Body of pancreas (tissue), 4 donors: ENCODE data around the gene CEACAM1. TPM values are rescaled to one million over a fixed set of nuclear protein-coding genes. Genes with fewer than 3 reads are reported as not detected.

Experiments
- ATAC-seq: fragments of 150-250 bp; one replicate; pipeline ENCODE4 v1.9.1; 2016
- DNase-seq, 4 donors: peaks; one replicate each; pipeline ENCODE4 v3.0.0-alpha.2; 2019
- H3K27ac ChIP-seq, 4 donors: fragments of 200-600 bp; sonication (generic); 1 replicate in 3 of 4; 2 replicates in 1 of 4; pipeline versions ENCODE4 v1.5.1 to v1.6.1; 2016 to 2019; ENCODE audit warnings: mild to moderate bottlenecking in 1 of 4, mixed read lengths in 1 of 4, moderate library complexity in 1 of 4
- H3K27me3 ChIP-seq, 2 donors: fragments of 200-600 bp; sonication (generic); one replicate each; pipeline ENCODE4 v1.6.0; 2016; ENCODE audit warnings: mild to moderate bottlenecking in 1 of 2
- H3K36me3 ChIP-seq, 2 donors: fragments of 200-600 bp; sonication (generic); replicated peaks in 1 of 2; 2 replicates each; pipeline ENCODE4 v1.5.1; 2016; ENCODE audit warnings: low read depth in 2 of 2; ENCODE audit not compliant: insufficient read depth in 1 of 2
- H3K4me1 ChIP-seq: fragments of 200-600 bp; sonication (generic); one replicate; pipeline ENCODE4 v1.6.0; 2016
- H3K4me3 ChIP-seq, 2 donors: fragments of 200-600 bp; sonication (generic); 1 replicate in 1 of 2; 2 replicates in 1 of 2; pipeline ENCODE4 v1.5.1; 2016 to 2019
- H3K9me3 ChIP-seq, 3 donors: fragments of 200-600 bp; sonication (generic); 1 replicate in 2 of 3; 2 replicates in 1 of 3; pipeline ENCODE4 v1.5.1; 2016
- WGBS, 2 donors: methylation state at CpG; one replicate each; pipeline ENCODE4 v1.1.5; 2017; 5-methylcytosine and 5-hydroxymethylcytosine counted together
- intact Hi-C: fragments of 100-400 bp; cut with DNase I; formaldehyde crosslinking; loops from one replicate; pipeline ENCODE4 v1.15.1; 2023
- small RNA-seq: library from RNA; depleted of rRNA; stranded (forward); fragments of <200 nt; gene quantifications from one replicate; pipeline ENCODE3, GENCODE V24; 2016
- total RNA-seq, 2 donors: library from RNA; depleted of rRNA; stranded (reverse); fragments of >200 nt; gene quantifications; one replicate each; pipeline ENCODE4 v1.1.0, GENCODE V29; 2016
- TF ChIP-seq, protein P1 (sequence below), 7 experiments: fragments of 450-650 bp in 4 of 7; fragments of 200-600 bp in 3 of 7; sonication (generic) in 3 of 7; IDR thresholded peaks; one replicate each; pipeline ENCODE4 v1.5.1; 2016 to 2019; ENCODE audit warnings: antibody characterized with exemption in 7 of 7

The CEACAM1 gene
- total RNA-seq, 2 donors from 2014 or later = 1.8 to 2.3 TPM

DNA sequence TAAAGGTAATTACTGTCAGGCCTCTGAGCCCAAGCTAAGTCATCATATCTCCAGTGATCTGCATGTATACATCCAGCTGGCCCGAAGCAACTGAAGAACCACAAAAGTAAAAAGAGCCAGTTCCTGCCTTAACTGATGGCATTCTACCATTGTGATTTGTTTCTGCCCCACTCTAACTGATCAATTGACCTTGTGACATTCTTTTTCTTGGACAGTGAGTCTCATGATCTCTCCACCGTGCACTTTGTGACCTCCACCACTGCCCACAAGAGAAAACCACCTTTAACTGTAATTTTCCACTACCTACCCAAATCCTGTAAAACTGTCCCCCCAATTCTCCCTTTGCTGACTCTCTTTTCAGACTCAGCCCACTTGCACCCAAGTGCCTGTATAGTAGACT lies 68.4 kb downstream of the CEACAM1 start:
- TF ChIP-seq, protein P1, sequence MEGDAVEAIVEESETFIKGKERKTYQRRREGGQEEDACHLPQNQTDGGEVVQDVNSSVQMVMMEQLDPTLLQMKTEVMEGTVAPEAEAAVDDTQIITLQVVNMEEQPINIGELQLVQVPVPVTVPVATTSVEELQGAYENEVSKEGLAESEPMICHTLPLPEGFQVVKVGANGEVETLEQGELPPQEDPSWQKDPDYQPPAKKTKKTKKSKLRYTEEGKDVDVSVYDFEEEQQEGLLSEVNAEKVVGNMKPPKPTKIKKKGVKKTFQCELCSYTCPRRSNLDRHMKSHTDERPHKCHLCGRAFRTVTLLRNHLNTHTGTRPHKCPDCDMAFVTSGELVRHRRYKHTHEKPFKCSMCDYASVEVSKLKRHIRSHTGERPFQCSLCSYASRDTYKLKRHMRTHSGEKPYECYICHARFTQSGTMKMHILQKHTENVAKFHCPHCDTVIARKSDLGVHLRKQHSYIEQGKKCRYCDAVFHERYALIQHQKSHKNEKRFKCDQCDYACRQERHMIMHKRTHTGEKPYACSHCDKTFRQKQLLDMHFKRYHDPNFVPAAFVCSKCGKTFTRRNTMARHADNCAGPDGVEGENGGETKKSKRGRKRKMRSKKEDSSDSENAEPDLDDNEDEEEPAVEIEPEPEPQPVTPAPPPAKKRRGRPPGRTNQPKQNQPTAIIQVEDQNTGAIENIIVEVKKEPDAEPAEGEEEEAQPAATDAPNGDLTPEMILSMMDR (IDR thresholded peaks at IDR 0.05) = no peak
- Histone ChIP-seq H3K9me3 (no peaks in the 10 kb centered on the region), H3K4me3 (no peak overlapping the region), H3K36me3 (no peaks in the 10 kb centered on the region), H3K27ac (no peak overlapping the region), H3K27me3 (no peaks in the 10 kb centered on the region), H3K4me1 (no peaks in the 10 kb centered on the region)
- intact Hi-C loops = no loop called here
- ATAC-seq (no peak), DNase-seq (no peak)
- WGBS, 2 donors = 82 to 83% methylated on average over 2 of the region's 2 CpGs

Small RNAs within 50 kb of the gene (small RNA-seq; reads per million reads assigned to genes)
- gene RNU4-60P = not detected

Other genes with a start within 250 kb of the CEACAM1 start
- under 1 TPM in 1 of 2 donors, not detected in 1; 0.52 TPM for gene PRR19, start 226.3 kb downstream of the CEACAM1 start, total RNA-seq
- 10 to 100 TPM in 1 of 2 donors, 1 to 10 TPM in 1; 7.9 to 12.5 TPM for gene PAFAH1B3, start 225.9 kb downstream of the CEACAM1 start, total RNA-seq
- not detected for gene TMEM145, start 215.2 kb downstream of the CEACAM1 start, total RNA-seq
- gene MEGF8, start 202.8 kb downstream of the CEACAM1 start, total RNA-seq = 10 to 100 TPM in 1 of 2 donors, 1 to 10 TPM in 1; 9.9 to 24.1 TPM
- not detected for gene CNFN, start 138.2 kb downstream of the CEACAM1 start, total RNA-seq
- gene LIPE, start 101.1 kb downstream of the CEACAM1 start, total RNA-seq = 100 to 1,000 TPM in 1 of 2 donors, 1 to 10 TPM in 1; 8.3 to 357 TPM
- 10 to 100 TPM in 1 of 2 donors, 1 to 10 TPM in 1; 6.3 to 19.2 TPM for gene CXCL17, start 85.5 kb downstream of the CEACAM1 start, total RNA-seq
- gene CEACAM8, start 66.4 kb upstream of the CEACAM1 start, total RNA-seq = not detected
- gene PSG3, start 212.0 kb upstream of the CEACAM1 start, total RNA-seq = not detected
- not detected for gene PSG8, start 237.2 kb upstream of the CEACAM1 start, total RNA-seq